HL-60 (cell line): Measurements from ENCODE around the gene ERC2.

ENCODE experiments used
- DNase-seq, 2 experiments: peaks; one replicate each; pipeline ENCODE4 v3.0.0-alpha.2; 2010 to 2020; ENCODE audit warnings: low read depth in 1 of 2, low spot score in 1 of 2
- H3K27ac ChIP-seq: fragments of 250-450 bp; sonication (Bioruptor Pico); replicated peaks from 2 replicates; pipeline ENCODE4 v1.5.1; 2020; ENCODE audit warnings: mild to moderate bottlenecking, moderate library complexity
- H3K27me3 ChIP-seq: fragments of 250-450 bp; sonication (Bioruptor Pico); 2 replicates; pipeline ENCODE4 v1.5.1; 2021; ENCODE audit warnings: mild to moderate bottlenecking, moderate library complexity; ENCODE audit not compliant: insufficient read depth, poor library complexity, severe bottlenecking
- H3K4me3 ChIP-seq: replicated peaks from 2 replicates; pipeline ENCODE4 v1.5.1; 2011; ENCODE audit warnings: mild to moderate bottlenecking, control low read depth, low read length; ENCODE audit not compliant: insufficient read depth
- GABPA ChIP-seq: IDR thresholded peaks from 2 replicates; pipeline ENCODE4 v1.6.1; 2012; ENCODE audit warnings: low read depth
- POLR2AphosphoS5 ChIP-seq: IDR thresholded peaks from 2 replicates; pipeline ENCODE4 v1.6.1; 2012; ENCODE audit warnings: low read depth
- SPI1 ChIP-seq: IDR thresholded peaks from 2 replicates; pipeline ENCODE4 v1.6.1; 2012; ENCODE audit warnings: low read depth, mild to moderate bottlenecking, borderline replicate concordance
- TF ChIP-seq, protein P1 (sequence below): IDR thresholded peaks from one replicate; pipeline ENCODE4 v1.5.1; 2011; ENCODE audit warnings: low read length, control low read depth, inconsistent platforms; ENCODE audit not compliant: insufficient read depth
- TF ChIP-seq, protein P2 (sequence below): IDR thresholded peaks from 2 replicates; pipeline ENCODE4 v1.6.1; 2012; ENCODE audit warnings: low read depth; ENCODE audit not compliant: insufficient replicate concordance

The ERC2 gene

DNA sequence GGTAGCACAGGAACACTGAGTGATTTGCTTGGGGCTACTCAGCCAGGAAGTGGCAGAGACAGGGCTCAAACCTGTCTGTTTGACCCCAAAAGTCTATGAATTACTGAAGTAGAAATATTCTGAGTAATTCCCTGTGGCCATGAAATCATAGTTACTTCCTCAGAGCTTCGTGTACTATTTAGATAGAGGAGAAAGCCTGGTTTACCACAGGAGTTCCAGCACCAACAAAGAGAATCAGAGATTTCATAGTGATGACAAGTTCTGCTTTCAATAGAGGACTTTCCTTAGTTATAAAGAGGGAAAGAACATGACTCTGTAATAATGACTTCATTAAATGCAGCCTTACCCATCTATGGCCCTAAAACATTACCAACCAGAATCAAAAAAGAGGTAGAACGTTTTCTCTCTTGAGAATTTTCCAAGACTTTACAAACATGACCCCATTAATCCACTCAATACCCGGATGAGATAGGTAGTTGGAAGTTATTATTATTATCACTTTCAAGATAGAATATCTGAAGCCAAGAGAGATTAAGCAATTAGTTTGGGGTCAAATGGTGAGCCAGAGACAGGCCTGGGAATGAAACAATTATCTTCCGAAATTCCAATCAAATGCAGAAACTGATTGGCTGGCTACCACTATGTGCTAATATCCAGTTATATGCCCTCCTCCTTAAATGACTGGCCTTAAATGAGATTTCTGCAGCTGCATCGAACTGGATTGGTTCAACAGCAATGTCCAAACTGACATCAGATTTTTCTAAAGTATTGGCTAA lies 967.5 kb downstream of the ERC2 start:
- H3K27me3 ChIP-seq, result peaks cover 2% of the 10 kb centered on the region
- DNase-seq, result no peak
- H3K27ac ChIP-seq, result no peak overlapping the region
- H3K4me3 ChIP-seq, result no peak overlapping the region
- no peak for TF ChIP-seq POLR2AphosphoS5
- TF ChIP-seq, protein P1, sequence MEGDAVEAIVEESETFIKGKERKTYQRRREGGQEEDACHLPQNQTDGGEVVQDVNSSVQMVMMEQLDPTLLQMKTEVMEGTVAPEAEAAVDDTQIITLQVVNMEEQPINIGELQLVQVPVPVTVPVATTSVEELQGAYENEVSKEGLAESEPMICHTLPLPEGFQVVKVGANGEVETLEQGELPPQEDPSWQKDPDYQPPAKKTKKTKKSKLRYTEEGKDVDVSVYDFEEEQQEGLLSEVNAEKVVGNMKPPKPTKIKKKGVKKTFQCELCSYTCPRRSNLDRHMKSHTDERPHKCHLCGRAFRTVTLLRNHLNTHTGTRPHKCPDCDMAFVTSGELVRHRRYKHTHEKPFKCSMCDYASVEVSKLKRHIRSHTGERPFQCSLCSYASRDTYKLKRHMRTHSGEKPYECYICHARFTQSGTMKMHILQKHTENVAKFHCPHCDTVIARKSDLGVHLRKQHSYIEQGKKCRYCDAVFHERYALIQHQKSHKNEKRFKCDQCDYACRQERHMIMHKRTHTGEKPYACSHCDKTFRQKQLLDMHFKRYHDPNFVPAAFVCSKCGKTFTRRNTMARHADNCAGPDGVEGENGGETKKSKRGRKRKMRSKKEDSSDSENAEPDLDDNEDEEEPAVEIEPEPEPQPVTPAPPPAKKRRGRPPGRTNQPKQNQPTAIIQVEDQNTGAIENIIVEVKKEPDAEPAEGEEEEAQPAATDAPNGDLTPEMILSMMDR, result no peak
- TF ChIP-seq, protein P2, sequence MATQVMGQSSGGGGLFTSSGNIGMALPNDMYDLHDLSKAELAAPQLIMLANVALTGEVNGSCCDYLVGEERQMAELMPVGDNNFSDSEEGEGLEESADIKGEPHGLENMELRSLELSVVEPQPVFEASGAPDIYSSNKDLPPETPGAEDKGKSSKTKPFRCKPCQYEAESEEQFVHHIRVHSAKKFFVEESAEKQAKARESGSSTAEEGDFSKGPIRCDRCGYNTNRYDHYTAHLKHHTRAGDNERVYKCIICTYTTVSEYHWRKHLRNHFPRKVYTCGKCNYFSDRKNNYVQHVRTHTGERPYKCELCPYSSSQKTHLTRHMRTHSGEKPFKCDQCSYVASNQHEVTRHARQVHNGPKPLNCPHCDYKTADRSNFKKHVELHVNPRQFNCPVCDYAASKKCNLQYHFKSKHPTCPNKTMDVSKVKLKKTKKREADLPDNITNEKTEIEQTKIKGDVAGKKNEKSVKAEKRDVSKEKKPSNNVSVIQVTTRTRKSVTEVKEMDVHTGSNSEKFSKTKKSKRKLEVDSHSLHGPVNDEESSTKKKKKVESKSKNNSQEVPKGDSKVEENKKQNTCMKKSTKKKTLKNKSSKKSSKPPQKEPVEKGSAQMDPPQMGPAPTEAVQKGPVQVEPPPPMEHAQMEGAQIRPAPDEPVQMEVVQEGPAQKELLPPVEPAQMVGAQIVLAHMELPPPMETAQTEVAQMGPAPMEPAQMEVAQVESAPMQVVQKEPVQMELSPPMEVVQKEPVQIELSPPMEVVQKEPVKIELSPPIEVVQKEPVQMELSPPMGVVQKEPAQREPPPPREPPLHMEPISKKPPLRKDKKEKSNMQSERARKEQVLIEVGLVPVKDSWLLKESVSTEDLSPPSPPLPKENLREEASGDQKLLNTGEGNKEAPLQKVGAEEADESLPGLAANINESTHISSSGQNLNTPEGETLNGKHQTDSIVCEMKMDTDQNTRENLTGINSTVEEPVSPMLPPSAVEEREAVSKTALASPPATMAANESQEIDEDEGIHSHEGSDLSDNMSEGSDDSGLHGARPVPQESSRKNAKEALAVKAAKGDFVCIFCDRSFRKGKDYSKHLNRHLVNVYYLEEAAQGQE, result no peak
- no peak for TF ChIP-seq GABPA
- TF ChIP-seq SPI1, result no peak

DNA sequence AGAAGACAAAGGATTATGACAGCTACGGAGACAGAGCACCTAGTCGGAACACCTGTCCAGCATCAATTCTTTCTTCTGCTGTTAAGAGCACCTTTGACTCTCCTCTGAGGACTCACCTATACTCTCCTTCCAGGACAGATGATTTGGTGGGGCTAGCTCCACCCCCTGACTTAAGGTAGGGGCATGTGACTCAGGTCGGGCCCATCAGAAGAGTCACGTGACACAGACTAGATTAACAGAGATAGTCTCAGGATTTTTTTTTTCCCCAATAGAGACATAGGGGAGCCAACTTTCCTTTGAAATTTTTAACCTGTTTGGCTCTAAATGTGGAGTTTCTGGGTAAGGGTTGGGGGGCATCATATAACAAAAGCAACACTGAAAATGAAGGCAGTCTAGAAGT lies 969.7 kb downstream of the ERC2 start:
- TF ChIP-seq SPI1 (no peak), GABPA (no peak), POLR2AphosphoS5 (no peak)
- TF ChIP-seq, protein P2, result no peak
- TF ChIP-seq, protein P1, result no peak
- no peak for DNase-seq

DNA sequence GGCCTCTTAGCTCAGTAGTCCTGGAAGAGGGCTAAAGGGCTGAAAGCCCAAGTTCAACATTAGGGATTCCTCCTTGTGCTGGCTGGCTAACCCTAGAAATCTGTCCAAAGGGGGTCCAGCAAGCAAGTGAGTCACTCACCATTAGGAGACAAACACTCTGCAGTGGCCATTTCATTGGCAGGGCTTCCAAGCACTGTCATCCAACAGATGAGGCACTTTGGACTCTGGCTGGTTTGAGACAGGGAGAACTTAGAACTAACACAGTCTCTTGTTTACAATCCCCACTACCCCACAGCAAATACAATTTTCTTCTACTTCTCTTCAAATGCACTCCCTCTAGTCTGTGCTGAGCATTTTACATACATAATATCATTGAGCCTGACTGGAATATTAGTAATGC lies 971.0 kb downstream of the ERC2 start:
- Histone ChIP-seq H3K4me3 (no peak overlapping the region), H3K27me3 (peaks cover 2% of the 10 kb centered on the region), H3K27ac (no peak overlapping the region)
- DNase-seq, result no peak
- TF ChIP-seq, protein P1, result no peak
- no peak for TF ChIP-seq SPI1
- TF ChIP-seq POLR2AphosphoS5, result no peak
- no peak for TF ChIP-seq GABPA
- TF ChIP-seq, protein P2, result no peak

More for the DNA sequence above, 969.7 kb downstream of the ERC2 start:
- Histone ChIP-seq H3K27ac (no peak overlapping the region), H3K27me3 (peaks cover 2% of the 10 kb centered on the region), H3K4me3 (no peak overlapping the region)
